NB4 (cell line): ENCODE measurements around the gene ACBD6.

Experiments used
- CTCF ChIP-seq: IDR thresholded peaks from one replicate; pipeline ENCODE4 v1.5.1; 2012; ENCODE audit warnings: low read depth, low read length
- POLR2A ChIP-seq: IDR thresholded peaks from 2 replicates; pipeline ENCODE4 v1.6.1; 2011; ENCODE audit warnings: mild to moderate bottlenecking; ENCODE audit not compliant: insufficient read length; ENCODE audit errors: extremely low read depth

- TF ChIP-seq POLR2A (no peak), CTCF (no peak)
Measured at GRCh38 chr1:180503280-180503862, 994 bp upstream of the ACBD6 start.
